Left cardiac atrium (tissue), 4 donors: ENCODE data around the gene PA2G4. TPM values are rescaled to one million over a fixed set of nuclear protein-coding genes. Genes with fewer than 3 reads are reported as not detected.
"Not testable (repeated sequence)": the region's sequence is repeated elsewhere in the genome, so short reads cannot be mapped to it uniquely, and the experiment has no call there.

Experiments
- ATAC-seq, 2 donors: fragments of 200-7000 bp; cut with Tn5 transposase; one replicate each; pipeline ENCODE4 v1.9.1; 2020; ENCODE audit warnings: mild to moderate bottlenecking in 2 of 2, moderate library complexity in 2 of 2
- DNase-seq: peaks from one replicate; pipeline ENCODE4 v3.0.0-alpha.2; 2020
- intact Hi-C, 2 donors: fragments of 100-400 bp; cut with DNase I; formaldehyde crosslinking; loops; one replicate each; pipeline versions ENCODE4 v1.14.1 to v1.15.1; 2022 to 2023
- total RNA-seq, 2 donors: library from RNA; stranded (reverse); fragmentation: NEBNext Ultra II Directional; extraction: Animal tissue kit (Norgen Biotek cat#: 25700); gene quantifications; one replicate each; pipeline ENCODE4 v1.2.1, GENCODE V29; 2021
- donor health status: DM: no; HTN: yes; CAD: no.
- donor health status: DM: no; HTN: yes; CAD: no; lungs with severe emphysema.
- donor health status: DM: yes; HTN: yes; CAD: no.
- donor health status: Dilated cardiomyopathy.

PA2G4 gene
- total RNA-seq, 2 donors from 2014 or later = 60.4 to 83.9 TPM

DNA sequence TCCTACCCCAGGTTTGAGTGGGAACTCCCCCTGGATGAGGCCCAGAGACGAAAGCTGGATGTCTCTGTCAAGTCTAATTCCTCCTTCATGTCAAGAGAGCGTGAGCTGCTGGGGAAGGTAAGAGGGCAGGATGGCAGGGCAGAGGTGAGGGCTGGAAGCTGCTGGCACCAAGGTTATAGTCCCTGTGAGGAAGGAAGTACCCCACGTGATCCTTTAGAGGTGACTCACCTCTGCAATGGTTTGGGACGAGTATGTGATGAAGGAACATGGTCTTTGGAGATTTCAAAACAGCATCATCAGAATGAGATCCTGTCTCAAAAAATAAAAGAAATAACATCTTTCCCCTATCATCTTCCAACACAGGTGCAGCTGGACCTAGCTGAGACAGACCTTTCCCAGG lies 38.9 kb downstream of the PA2G4 start:
- intact Hi-C loops = no loop called here
- no peak for ATAC-seq
- DNase-seq = no peak

GRCh38 chr12:56143870-56144269 lies 39.5 kb downstream of the PA2G4 start:
- intact Hi-C loops = no loop called here
- DNase-seq = no peak
- peak; percentile 43 to 55 for ATAC-seq

- no peak for DNase-seq
- intact Hi-C loops = no loop called here
- no peak for ATAC-seq
These were observed 40.9 kb downstream of the PA2G4 start for GRCh38 chr12:56145217-56145616.

GRCh38 chr12:56146492-56147460 lies 42.4 kb downstream of the PA2G4 start:
- peak; percentile 27 to 39 for ATAC-seq
- DNase-seq = peak; percentile 49
- intact Hi-C loops = no loop called here

- ATAC-seq = no peak
- no peak for DNase-seq
- intact Hi-C loops = no loop called here
These were observed 46.2 kb downstream of the PA2G4 start for GRCh38 chr12:56150563-56150962.

DNA sequence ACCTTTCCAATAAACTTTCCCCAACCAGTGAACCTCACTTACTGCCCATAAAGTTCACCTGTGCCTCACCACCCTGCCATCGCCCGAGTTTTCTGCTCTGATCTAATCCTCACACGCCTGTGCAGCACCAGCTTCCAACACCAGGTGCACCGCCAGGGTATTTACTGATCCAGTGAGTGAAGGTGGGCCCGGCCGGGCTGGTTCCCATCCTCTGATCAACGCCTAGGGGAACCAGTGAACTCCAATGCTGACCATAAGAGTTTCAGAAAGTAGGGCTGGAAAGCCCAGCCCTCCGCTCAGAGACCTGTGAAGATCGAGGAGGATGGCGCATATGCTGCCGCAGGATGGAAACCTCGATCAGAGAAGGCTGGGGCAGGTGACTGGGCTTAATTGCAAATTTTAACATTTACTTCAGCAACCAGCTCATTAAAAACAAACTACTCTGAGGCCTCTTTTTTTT lies 47.3 kb downstream of the PA2G4 start:
- DNase-seq (no peak), ATAC-seq (peak; percentile 12 to 55)
- intact Hi-C loops = no loop called here

DNA sequence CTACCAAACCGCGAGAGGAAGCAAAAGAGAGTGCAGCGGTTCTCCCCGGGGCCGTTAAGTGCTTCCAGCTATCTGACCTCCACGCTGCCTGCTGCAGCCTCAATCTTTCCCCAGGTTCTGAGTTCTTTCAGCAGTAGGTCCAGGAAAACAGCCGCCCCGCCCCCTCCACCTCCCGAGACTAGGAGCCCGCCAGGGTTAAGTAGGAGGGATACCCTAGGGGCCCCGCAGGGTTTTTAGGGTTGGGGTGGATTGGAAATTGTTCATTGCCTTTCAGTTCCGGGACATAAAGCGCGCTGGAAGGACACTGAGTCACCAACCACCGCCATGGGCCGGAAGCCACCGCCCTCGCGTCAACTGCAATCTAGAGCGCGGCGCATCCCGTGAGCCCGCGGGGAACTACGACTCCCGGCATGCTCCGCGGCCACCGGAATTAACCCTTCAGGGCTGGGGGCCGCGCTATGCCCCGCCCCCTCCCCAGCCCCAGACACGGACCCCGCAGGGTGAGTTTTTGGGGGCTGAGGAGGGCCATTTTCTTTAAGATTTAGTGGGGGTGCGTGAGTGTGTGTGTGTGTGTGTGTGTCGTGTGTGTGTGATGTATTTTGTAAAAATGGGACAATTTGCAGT lies 47.9 kb downstream of the PA2G4 start, which contains the start of gene MYL6B:
Gene MYL6B (plus strand): TSS at position 456 of the 624 bp plus-strand sequence. CDS start 1,332 bp downstream, outside the sequence.
- intact Hi-C loops = no loop called here
- ATAC-seq (peak; percentile 96 to 97), DNase-seq (peak; percentile 97)

GRCh38 chr12:56152756-56153677 lies 48.7 kb downstream of the PA2G4 start:
- DNase-seq (no peak), ATAC-seq (no peak)
- intact Hi-C loops = no loop called here

DNA sequence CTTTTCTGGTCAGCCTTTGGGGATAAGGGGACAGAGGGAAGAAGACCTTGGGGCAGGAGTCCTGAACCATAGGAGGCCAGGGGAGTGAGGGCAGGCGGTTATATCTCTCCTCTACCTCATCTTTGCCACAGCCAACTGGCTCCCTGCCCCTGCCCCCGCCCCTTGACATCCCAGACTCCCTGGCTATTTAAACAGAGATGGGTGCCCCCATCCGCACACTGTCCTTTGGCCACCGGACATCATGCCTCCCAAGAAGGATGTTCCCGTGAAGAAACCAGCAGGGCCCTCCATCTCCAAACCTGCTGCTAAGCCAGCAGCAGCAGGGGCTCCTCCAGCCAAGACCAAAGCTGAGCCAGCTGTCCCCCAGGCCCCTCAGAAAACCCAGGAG lies 49.3 kb downstream of the PA2G4 start:
- intact Hi-C loops = no loop called here
- DNase-seq = no peak
- no peak for ATAC-seq

- no peak for ATAC-seq
- intact Hi-C loops = no loop called here
- DNase-seq = no peak
These were observed 50.0 kb downstream of the PA2G4 start for GRCh38 chr12:56154246-56154771.

DNA sequence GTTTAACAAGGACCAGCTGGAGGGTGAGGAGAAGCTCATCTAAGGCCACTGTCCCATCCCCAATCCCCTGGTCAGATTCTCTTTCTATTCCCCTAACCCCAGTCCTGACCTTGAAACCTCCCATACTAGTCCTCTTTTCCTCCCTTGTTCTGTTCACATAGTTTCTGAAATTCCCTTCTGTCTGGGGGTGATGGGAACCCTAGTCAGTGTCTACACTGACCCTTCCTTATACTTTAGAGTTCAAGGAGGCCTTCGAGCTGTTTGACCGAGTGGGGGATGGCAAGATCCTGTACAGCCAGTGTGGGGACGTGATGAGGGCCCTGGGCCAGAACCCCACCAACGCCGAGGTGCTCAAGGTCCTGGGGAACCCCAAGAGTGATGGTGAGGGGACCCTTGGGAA lies 50.5 kb downstream of the PA2G4 start:
- intact Hi-C loops = loop anchor here in 1 of 2 donors (5.0 kb wide), 1 partner anchor 38 kb away; the partner anchor contains the start of genes RPL41 and ZC3H10
- ATAC-seq (no peak), DNase-seq (no peak)

DNA sequence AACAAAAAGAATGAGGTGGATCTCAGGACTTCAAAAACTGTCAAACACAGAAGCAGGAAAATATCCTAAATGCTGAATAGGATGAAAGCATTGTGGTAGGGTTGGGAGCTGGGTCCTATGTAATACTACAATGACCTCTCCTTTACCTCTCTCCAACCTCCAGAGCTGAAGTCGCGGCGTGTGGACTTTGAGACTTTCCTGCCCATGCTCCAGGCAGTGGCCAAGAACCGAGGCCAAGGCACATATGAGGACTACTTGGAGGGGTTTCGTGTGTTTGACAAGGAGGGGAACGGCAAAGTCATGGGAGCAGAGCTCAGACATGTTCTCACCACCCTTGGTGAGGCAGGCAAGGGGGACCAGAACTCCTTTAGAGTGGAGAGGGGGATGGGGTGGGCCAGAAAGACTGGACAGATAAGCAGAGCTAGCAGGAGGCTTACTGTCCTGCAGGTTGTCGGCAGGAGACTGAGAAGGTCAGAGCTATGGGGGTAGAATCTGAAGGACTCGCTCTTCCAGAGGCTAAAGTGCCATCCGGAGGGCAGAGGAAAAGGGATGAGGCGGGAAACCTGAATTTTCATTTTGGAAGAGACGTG lies 51.0 kb downstream of the PA2G4 start:
- intact Hi-C loops = loop anchor here in 1 of 2 donors (5.0 kb wide), 1 partner anchor 38 kb away; the partner anchor contains the start of genes RPL41 and ZC3H10
- ATAC-seq (no peak), DNase-seq (no peak)

- not testable (repeated sequence) for DNase-seq, ATAC-seq
- intact Hi-C loops = loop anchor here in 1 of 2 donors (5.0 kb wide), 1 partner anchor 39 kb away; the partner anchor contains the start of genes RPL41 and ZC3H10
These were observed 52.3 kb downstream of the PA2G4 start for GRCh38 chr12:56156464-56157200.

DNA sequence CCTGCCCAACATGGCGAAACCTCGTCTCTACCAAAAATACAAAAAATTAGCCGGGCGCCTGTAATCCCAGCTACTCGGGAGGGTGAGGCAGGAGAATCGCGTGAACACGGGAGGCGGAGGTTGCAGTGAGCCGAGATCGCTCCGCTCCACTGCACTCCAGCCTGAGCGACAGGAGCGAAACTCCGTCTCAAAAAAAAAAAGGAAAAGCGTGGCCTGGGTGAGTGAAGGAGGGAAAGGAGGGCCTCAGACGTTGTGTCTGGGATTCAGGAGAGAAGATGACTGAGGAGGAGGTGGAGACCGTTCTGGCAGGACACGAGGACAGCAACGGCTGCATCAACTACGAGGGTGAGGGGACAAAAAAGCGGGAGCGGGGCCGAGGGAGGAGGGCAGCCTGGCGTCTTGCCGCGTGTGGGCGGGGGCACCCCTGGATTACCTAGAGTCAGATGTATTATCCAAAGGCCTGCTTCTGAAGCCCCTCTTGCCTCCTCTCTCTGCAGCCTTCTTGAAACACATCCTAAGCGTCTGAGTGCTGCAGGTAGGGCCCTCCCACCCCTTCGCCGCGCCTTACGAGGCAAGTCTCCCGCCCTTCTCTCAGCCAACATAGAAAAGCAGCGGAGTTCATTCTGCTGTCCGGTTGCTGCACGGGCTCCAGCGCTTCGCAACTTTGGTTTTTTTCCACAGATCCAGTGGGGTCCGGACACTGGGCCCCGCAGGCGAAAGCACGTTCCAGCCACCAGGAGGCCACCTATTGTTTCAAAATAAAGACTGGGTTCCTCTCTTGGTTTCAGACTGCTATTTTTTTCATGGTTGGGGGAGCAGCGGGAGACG lies 53.1 kb downstream of the PA2G4 start:
- DNase-seq (peak; percentile 81), ATAC-seq (peak; percentile 42 to 51)
- intact Hi-C loops = loop anchor here in 1 of 2 donors (2.0 to 5.0 kb wide), 3 partner anchors 29 to 40 kb away; partner anchors contain the start of genes ESYT1, RPL41, SMARCC2 and ZC3H10

DNA sequence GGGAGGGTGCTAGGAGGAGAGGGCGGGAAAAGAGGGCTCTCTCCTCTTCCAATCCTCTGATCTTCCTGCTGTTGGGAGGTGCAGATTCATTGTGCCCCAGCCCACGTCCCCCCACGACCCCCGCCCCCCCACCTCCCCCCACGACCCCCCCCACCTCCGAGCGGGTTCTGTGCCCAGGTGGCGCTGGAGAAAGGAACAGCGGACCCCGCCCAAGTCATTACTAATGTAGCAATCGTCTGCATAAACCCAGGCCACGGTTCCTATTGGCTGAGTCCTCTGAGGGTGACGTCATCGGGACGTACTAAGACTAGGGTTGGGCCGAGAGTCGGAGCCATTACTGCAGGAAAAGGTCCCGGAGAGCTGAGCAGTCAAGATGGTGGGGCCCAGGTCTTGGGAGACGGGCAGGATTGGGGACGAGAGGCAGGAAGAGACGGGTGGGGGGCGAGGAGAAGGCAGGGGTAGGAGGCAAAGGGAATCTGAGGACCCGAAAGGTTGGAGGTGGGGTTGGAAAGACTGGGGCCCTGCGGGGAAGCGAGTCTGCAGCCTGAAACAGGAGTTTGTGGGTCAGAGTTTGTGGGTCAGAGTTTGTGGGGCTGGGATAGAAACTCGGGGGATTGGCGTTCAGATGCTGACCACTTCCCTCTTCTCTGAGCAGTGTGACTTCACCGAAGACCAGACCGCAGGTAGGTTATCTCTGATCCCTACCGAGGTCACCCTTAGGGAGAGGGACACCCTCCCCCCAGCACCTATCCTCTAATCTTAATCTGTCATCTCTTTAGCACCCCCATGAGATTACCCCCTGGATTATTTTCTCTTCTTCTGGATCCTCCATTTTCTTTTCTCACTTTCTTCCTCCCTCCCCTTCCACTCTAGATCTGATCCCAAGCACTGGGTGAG lies 53.9 kb downstream of the PA2G4 start, which contains the start of gene MYL6:
Gene MYL6 (plus strand): TSS at position 331 of the 897 bp plus-strand sequence. CDS start 43 bp downstream, at position 374.
- ATAC-seq (peak; percentile 91), DNase-seq (peak; percentile 97)
- intact Hi-C loops = loop anchor here in 1 of 2 donors (2.0 to 5.0 kb wide), 3 partner anchors 29 to 41 kb away; partner anchors contain the start of genes ESYT1, RPL41, SMARCC2 and ZC3H10
